ENCODE results near the gene LMO1.

Gene LMO1

DNA sequence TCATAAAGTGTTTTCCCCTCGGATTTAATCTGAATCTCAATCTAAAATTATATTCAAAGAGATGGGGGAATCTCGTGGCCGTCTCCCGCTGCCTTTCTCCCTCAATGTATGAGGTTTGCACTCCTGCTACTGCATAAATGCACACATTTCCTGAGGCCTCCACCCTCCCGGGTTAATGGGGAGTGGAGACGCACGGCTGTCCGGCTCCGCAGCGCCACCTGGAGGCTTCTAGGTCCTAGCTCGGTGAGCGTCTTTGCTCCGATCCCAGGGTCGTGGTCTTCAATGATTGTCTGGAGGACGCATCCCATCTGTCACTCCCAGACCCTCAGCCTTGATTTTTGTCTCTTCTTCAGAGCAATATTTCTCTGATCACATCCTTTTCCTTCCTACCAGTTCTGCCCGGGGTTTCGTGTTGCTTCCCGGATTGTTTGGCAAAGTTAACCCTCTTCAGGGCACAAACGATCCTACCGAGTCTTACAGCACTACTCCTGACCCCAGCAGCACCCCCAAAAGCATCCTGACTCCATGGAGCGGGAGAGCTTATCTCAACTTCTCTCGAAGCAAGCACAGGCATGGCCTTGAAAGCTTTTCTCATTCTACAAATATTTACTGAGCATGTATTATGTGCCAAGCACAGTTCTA lies at the start of gene LMO1:
LMO1 (minus strand) TSS at position 110 of the 642 bp plus-strand sequence. CDS start 516 bp downstream, outside the sequence.
- peak; percentile 39 for DNase-seq

- DNase-seq: no peak
These were observed 49.3 kb upstream of the LMO1 start for GRCh38 chr11:8312986-8313385.

DNA sequence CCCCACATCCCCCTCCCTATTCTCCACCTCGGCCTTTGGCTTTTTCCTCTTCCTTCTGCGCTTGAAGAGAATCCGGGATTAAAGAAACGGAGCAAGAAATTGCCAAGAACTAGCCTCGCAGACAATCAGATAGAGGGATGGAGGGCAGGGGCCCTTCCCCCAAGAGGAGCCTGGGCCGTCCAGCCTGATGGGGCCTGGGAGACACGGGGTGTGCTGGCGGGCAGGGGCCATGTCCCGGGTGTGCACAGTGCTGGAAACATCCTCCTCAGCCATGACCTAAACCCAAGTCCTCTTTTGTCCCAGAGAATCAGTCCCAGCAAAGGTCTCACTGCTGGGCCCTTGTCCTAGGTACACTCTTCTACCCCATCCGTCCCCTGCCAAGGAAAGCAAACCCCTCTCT lies 47.7 kb upstream of the LMO1 start:
- DNase-seq: no peak

DNA sequence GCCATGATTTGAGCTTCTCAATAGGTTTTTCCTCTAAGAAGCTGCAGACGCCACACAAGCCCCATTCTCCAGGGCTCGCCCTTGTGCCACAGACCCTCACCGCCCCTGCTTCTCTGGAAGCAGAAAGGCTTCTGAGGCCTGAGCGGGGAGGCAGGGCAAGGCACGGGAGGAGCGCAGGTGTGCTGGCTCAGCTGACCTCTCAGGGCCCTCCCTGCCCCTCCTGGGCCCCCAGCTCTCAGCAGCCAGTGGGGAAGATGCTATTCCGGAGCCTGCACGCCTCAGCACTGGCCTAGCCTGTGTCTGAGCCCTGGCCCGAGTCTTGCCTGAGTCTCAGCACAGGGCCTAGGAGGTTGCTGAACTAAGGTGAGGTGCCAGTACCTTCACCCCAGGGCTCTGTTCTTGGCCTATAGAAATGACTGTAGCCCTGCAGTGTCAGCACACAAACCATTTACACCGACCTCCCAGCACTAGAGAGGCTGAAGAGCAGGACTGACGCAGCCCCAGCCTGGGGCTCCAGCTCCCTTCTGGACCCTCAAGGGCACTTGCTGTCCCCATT lies 47.1 kb upstream of the LMO1 start:
- no peak for DNase-seq

- no peak for DNase-seq
These were observed 46.2 kb upstream of the LMO1 start for GRCh38 chr11:8309862-8310261.

DNA sequence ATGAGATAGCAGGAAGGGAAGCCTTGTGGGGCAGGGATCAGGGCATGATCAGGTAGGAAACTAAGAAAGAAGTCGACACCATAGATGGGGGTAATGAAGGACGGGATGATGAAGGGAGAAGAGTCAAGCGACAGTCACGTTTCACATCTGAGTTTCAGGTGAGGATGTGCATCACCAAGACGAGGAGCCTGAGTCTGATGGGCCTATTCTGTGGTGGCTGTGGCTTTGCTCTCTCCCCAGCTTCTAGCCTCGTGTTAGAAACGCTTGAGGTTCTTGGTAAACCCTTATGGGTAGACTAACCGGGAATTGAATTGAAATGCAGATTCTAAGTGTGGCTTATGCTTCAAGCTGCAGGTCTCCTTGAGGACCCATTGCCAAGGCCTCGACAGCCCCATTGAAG lies 45.6 kb upstream of the LMO1 start:
- no peak for DNase-seq

- DNase-seq: no peak
These were observed 43.9 kb upstream of the LMO1 start for GRCh38 chr11:8307601-8308000.

DNA sequence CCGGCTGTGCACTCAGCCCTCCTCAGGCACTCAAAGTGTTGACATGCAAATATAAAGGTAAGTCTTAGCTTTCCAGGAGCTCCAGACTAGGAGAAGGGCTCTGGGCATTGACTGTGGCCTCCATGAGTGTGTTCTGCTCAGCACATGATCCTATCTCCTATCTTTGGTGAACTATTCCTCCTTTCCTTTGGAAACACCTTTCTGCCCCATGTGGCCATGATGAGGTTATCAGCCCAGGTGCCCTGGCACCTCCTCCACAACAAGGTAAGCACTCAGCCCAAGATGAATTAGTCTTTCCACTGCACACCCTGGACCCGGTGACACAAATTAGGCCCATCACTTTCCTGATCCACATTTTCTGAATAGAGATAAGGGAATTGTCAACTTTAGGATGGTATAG lies 37.9 kb upstream of the LMO1 start:
- DNase-seq: no peak

DNA sequence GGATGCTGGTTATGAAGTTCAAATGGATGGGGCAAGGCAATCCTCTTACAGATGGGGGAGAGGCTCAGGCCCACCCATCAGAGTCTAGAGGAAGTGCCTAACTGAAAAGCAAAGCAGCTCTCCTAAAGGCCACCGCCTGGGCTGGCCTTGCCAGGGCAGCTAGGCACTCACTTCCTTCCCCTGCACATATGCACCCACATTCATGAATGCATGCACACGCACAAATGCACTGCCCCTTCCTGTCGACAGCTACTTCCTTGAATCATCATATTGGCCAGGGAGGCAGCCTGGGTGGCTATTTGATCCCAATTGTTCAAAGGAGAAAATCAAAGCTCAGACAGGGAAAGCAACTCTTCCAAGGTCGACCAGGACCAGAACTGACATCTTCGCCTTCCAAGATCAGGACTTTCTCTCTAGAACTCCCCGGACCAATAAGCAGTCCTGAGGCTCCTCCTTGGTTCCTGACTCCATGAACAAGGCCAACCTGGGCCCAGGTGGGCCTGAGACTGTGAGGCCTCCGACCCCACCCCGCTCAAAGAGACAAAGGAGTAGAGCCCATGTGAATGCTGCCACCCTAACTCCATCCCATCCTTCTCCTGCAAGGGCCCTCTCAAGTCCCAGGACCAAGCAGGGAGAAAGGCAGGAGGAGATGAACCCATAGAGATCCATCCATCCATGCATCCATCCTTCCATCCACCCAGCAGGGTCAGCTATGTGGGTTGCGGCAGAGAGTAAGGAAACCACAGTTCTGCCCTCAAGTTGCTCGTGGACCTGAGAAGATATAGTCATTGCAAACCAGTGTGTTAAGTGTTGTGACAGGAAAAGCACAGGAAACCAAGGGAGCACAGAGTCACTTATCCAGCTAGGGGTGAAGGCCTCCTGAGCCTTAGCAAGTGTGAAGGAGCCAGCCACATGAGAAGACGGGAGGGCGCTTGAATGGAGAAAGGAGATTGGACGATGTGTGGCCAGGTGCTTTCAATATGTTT lies 35.4 kb upstream of the LMO1 start:
- DNase-seq: no peak

DNA sequence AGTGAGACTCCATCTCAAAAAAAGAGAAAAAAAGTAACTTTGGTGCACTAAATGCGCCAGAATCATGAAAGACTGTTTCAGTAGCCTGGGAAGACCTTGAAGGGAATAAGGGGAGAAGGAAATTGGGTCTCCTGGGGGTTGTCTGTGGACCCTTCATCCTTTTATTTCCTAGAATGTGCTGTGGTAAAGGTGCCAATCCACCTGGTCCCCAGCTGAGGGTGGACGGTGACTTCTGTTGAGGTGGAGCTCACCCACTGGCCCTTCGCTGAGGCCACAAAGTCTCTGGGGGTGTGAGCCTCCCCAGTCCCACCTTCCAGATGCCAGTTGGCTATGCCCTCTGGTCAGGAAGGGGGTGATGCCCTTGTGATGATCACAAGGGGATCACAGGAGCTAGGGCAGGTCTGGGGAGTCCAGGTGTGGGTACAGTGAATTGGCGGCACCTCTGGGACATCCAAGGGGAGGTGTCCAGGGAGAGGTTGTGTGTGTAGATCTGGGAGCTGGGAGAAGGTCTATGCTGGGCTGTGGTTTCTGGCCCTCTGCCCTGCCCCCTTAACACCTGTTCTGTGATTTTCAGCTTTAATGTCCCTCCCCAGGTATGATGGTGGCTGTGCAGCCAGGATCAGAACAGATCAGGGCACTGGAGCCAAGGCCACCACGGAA lies 34.2 kb upstream of the LMO1 start:
- no peak for DNase-seq

- DNase-seq: no peak
These were observed 33.2 kb upstream of the LMO1 start for GRCh38 chr11:8296872-8297271.

- no peak for DNase-seq
These were observed 32.5 kb upstream of the LMO1 start for GRCh38 chr11:8296038-8296649.

DNA sequence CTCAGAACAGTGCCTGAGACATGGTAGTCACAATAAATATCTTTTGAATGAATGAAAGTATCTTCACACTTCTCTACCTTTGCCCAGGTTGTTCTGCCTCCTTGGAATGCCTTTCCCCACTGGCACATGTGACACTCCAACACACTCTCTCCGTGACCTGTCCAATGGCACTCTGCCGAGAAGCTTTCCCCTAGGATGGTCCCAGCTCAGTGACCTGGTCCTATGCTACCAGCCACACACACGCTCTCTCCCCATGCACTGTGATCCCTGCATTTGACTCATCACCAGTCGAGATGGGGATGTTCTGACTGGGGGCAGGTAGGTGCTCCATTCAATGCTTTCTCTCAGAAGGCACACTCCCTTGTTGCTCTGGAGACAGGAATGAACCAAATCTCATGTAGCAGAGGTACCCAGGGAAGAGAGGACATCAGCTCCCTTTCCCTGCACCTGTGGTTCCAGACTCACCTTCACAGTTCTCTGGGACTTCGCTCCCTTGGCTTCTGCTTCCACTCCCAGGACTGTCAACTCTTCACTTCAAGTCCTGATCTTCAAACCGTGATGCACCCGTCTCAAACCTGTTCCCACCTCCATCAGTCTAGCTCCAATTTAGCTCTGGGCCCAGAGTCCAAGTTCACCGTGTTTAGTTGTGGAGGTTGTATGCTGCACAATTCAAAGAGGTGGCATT lies 30.7 kb upstream of the LMO1 start:
- DNase-seq: no peak

DNA sequence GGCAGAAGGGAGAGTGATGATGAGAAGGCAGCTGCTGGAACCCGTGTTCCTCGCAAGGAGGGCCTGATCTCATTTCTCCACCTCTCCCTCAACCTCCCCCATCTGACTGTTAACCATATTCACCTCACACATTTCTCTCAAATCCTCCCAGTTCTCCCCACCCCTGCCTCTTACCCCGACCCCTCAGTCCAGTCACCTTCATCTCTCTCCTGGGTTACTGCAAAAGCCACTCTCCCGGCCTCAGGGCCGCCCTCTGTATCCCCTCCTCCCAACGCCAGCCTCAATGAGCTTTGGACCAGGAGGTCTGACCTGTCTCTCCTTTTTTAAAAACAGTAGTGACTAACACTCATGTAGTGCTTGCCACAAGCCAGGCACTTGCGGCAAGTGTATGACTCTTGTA lies 29.5 kb upstream of the LMO1 start:
- DNase-seq: no peak

DNA sequence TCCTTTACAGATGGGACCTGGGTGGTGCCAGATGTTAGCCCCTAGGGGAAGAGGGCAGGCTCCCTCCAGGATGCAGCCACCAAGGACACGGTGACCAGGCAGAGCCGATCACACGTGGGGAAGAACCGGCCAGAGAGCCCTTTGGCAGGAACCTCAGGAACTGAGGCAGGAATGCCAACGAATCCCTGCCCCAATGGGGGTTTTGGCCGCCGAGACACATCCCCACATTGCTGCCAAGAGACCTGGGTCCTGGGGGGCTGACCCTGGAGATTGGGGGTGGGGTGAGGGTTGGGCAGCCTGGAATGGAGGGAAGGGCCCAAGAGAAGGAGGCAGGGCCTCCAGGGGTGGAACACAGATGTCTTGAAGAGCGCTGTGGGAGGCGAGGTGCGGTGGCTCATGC lies 28.7 kb upstream of the LMO1 start:
- DNase-seq: no peak

GRCh38 chr11:8291421-8292350 lies 28.0 kb upstream of the LMO1 start:
- no peak for DNase-seq

GRCh38 chr11:8290081-8290810 lies 26.6 kb upstream of the LMO1 start:
- peak; percentile 44 for DNase-seq

- no peak for DNase-seq
These were observed 25.8 kb upstream of the LMO1 start for GRCh38 chr11:8289492-8289918.

- DNase-seq: no peak
These were observed 25.3 kb upstream of the LMO1 start for GRCh38 chr11:8288824-8289491.
